Measurements from ENCODE around the gene FSTL4. TPM values are rescaled to one million over a fixed set of nuclear protein-coding genes. Genes with fewer than 3 reads are reported as not detected.

The FSTL4 gene
- total RNA-seq, 4 donors from 2014 or later: 0.33 to 0.78 (median 0.34) TPM; not detected in 1

DNA sequence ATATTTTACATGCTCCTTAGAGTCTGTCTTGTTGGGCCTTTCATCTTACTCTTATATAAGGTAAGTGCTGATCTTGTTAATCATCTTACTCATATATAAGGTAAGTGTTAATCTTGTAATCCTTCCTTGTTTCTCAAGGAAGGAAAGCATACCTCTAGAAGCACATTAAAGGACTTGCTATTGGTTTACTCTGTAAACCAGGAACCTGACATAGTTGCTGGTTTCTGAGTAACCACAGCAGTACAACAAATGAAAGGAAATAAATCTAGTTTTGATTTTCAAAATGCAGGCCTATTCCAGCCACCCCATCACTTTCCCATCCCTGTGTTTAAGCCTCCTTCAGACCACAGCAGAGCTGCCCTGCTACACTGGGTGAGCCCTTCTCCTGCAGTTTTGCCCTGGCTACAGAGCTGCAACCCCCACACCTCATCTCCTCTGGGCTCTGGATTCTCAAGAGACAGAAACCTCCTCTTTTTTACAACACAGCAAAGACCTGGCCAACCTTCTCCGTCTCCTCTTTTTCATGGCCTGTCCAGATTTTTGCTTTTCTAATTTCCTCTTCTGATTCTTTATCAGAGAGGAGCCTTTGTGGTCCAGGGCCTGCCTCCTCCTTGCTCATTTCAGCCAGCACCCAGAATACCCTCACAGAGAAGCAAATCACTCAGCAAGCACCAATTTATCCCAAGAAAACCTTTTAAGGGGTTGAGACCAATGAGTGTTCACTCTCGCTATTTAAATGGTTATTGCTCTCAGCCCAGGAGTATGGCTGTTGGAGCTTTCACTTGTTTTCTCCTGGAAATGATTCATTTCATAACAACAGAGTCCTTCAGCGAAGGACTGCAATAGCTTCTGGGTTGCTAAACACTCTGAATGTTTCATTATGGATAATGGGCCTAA, 103.2 kb downstream of the FSTL4 start:
- Histone ChIP-seq H3K27me3 (no peaks in the 10 kb centered on the region), H3K36me3 (no peaks in the 10 kb centered on the region), H3K4me1 (no peaks in the 10 kb centered on the region), H3K27ac (replicated peaks in 1 of 4) (no peak overlapping the region), H3K9me3 (no peaks in the 10 kb centered on the region), H3K4me3 (no peak overlapping the region)
- intact Hi-C loops (cut with DNase I): no loop called here
- peak; percentile 74 for DNase-seq (ENCODE audit: extremely low spot score)
- no peak for TF ChIP-seq EP300 (IDR thresholded peaks at IDR 0.05)
- TF ChIP-seq, protein P1, sequence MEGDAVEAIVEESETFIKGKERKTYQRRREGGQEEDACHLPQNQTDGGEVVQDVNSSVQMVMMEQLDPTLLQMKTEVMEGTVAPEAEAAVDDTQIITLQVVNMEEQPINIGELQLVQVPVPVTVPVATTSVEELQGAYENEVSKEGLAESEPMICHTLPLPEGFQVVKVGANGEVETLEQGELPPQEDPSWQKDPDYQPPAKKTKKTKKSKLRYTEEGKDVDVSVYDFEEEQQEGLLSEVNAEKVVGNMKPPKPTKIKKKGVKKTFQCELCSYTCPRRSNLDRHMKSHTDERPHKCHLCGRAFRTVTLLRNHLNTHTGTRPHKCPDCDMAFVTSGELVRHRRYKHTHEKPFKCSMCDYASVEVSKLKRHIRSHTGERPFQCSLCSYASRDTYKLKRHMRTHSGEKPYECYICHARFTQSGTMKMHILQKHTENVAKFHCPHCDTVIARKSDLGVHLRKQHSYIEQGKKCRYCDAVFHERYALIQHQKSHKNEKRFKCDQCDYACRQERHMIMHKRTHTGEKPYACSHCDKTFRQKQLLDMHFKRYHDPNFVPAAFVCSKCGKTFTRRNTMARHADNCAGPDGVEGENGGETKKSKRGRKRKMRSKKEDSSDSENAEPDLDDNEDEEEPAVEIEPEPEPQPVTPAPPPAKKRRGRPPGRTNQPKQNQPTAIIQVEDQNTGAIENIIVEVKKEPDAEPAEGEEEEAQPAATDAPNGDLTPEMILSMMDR (IDR thresholded peaks at IDR 0.05): no peak
- no peak for TF ChIP-seq POLR2AphosphoS5 (IDR thresholded peaks at IDR 0.05)
- TF ChIP-seq POLR2A (IDR thresholded peaks at IDR 0.05; ENCODE audit: low read depth): no peak
- WGBS: 90% methylated on average over 3 of the region's 3 CpGs

DNA sequence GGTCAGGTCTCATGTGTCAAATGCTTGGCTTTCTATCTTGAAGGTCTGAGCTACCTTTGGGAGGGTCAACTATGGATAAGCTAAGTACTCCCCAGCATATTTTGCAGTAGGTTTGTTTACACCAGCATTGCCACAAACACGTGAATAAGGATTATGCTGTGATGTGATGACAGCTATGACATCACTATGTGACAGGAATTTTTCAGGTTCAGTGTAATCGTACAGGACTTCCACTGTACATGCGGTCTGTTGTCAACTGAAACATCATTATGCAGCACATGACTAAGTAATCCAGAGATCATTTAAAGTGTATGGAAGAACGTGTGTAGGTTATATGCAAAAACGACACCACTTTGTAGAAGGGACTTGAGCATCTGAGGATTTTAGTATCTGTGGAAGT, 104.0 kb downstream of the FSTL4 start:
- Histone ChIP-seq H3K9me3 (no peaks in the 10 kb centered on the region), H3K27me3 (no peaks in the 10 kb centered on the region), H3K36me3 (no peaks in the 10 kb centered on the region), H3K27ac (replicated peaks in 1 of 4) (no peak overlapping the region), H3K4me1 (no peaks in the 10 kb centered on the region), H3K4me3 (no peak overlapping the region)
- DNase-seq (ENCODE audit: extremely low spot score): no peak
- intact Hi-C loops (cut with DNase I): no loop called here
- 80% methylated on average over 5 of the region's 5 CpGs for WGBS
- TF ChIP-seq POLR2A (IDR thresholded peaks at IDR 0.05; ENCODE audit: low read depth) (no peak), POLR2AphosphoS5 (IDR thresholded peaks at IDR 0.05) (no peak)

DNA sequence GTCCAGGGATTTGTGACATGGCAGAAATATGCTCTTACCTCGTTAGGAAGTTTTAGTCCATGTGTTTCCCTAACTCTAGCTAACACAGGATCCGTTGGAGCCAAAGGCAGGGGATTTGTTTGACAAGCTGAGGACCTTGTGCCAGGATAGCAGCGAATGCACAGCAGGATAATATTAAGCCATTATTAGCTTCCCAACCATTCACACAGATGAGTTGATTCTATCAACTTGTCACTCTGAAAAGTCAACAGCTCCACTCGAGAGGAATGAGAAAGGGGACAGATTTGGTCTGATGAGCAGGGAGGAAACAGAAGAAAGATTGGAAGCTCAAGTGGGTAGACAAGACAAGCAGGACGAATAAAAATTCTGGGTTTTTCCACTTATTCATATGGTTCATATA, 106.2 kb downstream of the FSTL4 start:
- Histone ChIP-seq H3K27me3 (no peaks in the 10 kb centered on the region), H3K4me1 (no peaks in the 10 kb centered on the region), H3K27ac (replicated peaks in 1 of 4) (no peak overlapping the region), H3K36me3 (no peaks in the 10 kb centered on the region), H3K4me3 (no peak overlapping the region), H3K9me3 (no peaks in the 10 kb centered on the region)
- 56% methylated on average over 5 of the region's 5 CpGs for WGBS
- TF ChIP-seq POLR2AphosphoS5 (IDR thresholded peaks at IDR 0.05): no peak
- TF ChIP-seq POLR2A (IDR thresholded peaks at IDR 0.05; ENCODE audit: low read depth): no peak
- TF ChIP-seq, protein P1 (IDR thresholded peaks at IDR 0.05): no peak
- TF ChIP-seq EP300 (IDR thresholded peaks at IDR 0.05): no peak
- DNase-seq (ENCODE audit: extremely low spot score): peak; percentile 29
- intact Hi-C loops (cut with DNase I): no loop called here

DNA sequence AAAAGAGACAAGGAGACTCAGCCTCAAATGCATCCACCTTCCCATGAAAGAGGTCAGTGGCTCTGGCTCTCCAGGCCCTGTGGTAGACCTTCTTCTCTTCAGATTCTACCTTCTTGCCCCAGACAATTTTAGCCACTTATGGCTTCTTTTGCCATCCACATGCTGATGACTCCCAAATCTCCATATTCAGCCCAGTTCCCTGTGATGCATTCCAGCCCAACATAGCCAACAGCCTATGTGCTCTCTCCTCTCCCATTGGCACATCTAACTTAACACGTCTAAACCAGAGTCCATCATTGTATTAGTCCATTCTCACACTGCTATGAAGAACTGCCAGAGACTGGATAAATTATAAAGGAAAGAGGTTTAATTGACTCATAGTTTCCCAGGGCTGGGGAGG, 108.8 kb downstream of the FSTL4 start:
- WGBS: 94% methylated on average over 1 of the region's 1 CpG
- H3K9me3 ChIP-seq: no peaks in the 10 kb centered on the region
- no peak for TF ChIP-seq POLR2AphosphoS5 (IDR thresholded peaks at IDR 0.05)
- H3K27ac ChIP-seq (replicated peaks in 1 of 4): no peak overlapping the region
- intact Hi-C loops (cut with DNase I): no loop called here
- H3K4me3 ChIP-seq: no peak overlapping the region
- DNase-seq (ENCODE audit: extremely low spot score): peak; percentile 60
- no peaks in the 10 kb centered on the region for H3K4me1 ChIP-seq
- no peaks in the 10 kb centered on the region for H3K36me3 ChIP-seq
- no peaks in the 10 kb centered on the region for H3K27me3 ChIP-seq

DNA sequence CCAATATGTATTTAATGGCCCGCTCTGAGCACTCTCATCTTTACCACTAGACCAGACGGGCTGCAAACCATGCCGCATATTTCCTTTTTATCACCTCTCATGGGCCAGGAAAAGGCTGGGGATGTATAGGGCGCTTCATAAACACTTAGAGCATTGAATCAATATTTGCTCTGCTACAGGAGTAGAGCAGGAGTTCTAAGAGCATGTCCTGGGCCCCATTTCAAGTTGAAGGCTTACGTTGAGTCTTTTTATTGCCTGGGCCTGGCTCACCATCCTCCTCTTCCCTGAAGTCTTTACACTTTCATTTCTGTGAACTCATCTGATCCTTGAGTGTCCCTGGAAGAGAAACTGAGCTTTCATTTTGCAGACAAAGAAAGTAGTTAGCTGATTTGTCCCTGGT, 112.4 kb downstream of the FSTL4 start:
- Histone ChIP-seq H3K27ac (replicated peaks in 1 of 4) (no peak overlapping the region), H3K4me1 (no peaks in the 10 kb centered on the region), H3K9me3 (no peaks in the 10 kb centered on the region), H3K27me3 (peaks cover 0 to 14% (median 0%) of the 10 kb centered on the region in 4 donors), H3K4me3 (no peak overlapping the region), H3K36me3 (no peaks in the 10 kb centered on the region)
- WGBS: 97% methylated on average over 5 of the region's 5 CpGs
- intact Hi-C loops (cut with DNase I): no loop called here
- no peak for TF ChIP-seq POLR2A (IDR thresholded peaks at IDR 0.05; ENCODE audit: low read depth)
- no peak for TF ChIP-seq POLR2AphosphoS5 (IDR thresholded peaks at IDR 0.05)
- TF ChIP-seq EP300 (IDR thresholded peaks at IDR 0.05): no peak
- TF ChIP-seq, protein P1 (IDR thresholded peaks at IDR 0.05): no peak
- DNase-seq (ENCODE audit: extremely low spot score): peak; percentile 70
